IPS-NIHi7 (cell line): ENCODE measurements around the gene TMBIM1.

Source experiments
- DNase-seq: peaks from one replicate; pipeline ENCODE4 v3.0.0; 2012; ENCODE audit warnings: mixed read lengths; ENCODE audit errors: extremely low spot score

Gene TMBIM1

GRCh38 chr2:218272531-218273212, 19.6 kb downstream of the TMBIM1 start:
- peak; percentile 76 for DNase-seq

- no peak for DNase-seq
Observed at GRCh38 chr2:218271865-218272530, 20.3 kb downstream of the TMBIM1 start.

GRCh38 chr2:218271487-218271797, 20.9 kb downstream of the TMBIM1 start:
- DNase-seq = no peak

- DNase-seq = no peak
Observed at GRCh38 chr2:218270721-218271486, 21.4 kb downstream of the TMBIM1 start.

- peak; percentile 99 for DNase-seq
Observed at GRCh38 chr2:218269900-218270720, 22.2 kb downstream of the TMBIM1 start, which contains the start of the genes AAMP and PNKD. Gene AAMP, minus strand, starts transcription at chr2:218270137. Its CDS starts 51 bp downstream, at chr2:218270086. Gene PNKD, plus strand, starts transcription at chr2:218270519. Its CDS starts 17 bp downstream, at chr2:218270536.

GRCh38 chr2:218267259-218267658, 25.0 kb downstream of the TMBIM1 start:
- DNase-seq = no peak

GRCh38 chr2:218266316-218266979, 25.9 kb downstream of the TMBIM1 start:
- DNase-seq = no peak

- DNase-seq = no peak
Observed at GRCh38 chr2:218265626-218266025, 26.7 kb downstream of the TMBIM1 start.

GRCh38 chr2:218264773-218265561, 27.3 kb downstream of the TMBIM1 start:
- DNase-seq = no peak

- no peak for DNase-seq
Observed at GRCh38 chr2:218263817-218264641, 28.3 kb downstream of the TMBIM1 start.

- no peak for DNase-seq
Observed at GRCh38 chr2:218262631-218263586, 29.4 kb downstream of the TMBIM1 start.

- DNase-seq = no peak
Observed at GRCh38 chr2:218262237-218262600, 30.1 kb downstream of the TMBIM1 start.

- DNase-seq = no peak
Observed at GRCh38 chr2:218261423-218262236, 30.7 kb downstream of the TMBIM1 start.

GRCh38 chr2:218260742-218261422, 31.4 kb downstream of the TMBIM1 start, which contains the start of gene GPBAR1:
Gene GPBAR1, plus strand, starts transcription at chr2:218261015. Its CDS starts 1,710 bp downstream, at chr2:218262725.
- DNase-seq = peak; percentile 74

GRCh38 chr2:218260166-218260565, 32.1 kb downstream of the TMBIM1 start:
- DNase-seq = no peak

GRCh38 chr2:218259099-218259961, 33.0 kb downstream of the TMBIM1 start:
- no peak for DNase-seq
